ENCODE results near the gene EBF4. TPM values are rescaled to one million over a fixed set of nuclear protein-coding genes. Genes with fewer than 3 reads are reported as not detected.

Gene EBF4
- total RNA-seq, 1 experiment from 2014 or later, result 11.4 TPM

- Histone ChIP-seq H3K27me3 (ENCODE audit: insufficient read depth, low read length) (no peaks in the 10 kb centered on the region), H4K20me1 (ENCODE audit: insufficient read depth) (no peaks in the 10 kb centered on the region), H2AFZ (ENCODE audit: low read depth, low read length, poor library complexity, severe bottlenecking) (no peak overlapping the region), H3K4me3 (replicated peaks in 1 of 2; ENCODE audit: low read depth in 1 of 2, low read length in 2 of 2) (no peak overlapping the region), H3K79me2 (ENCODE audit: insufficient read depth, low read length) (no peaks in the 10 kb centered on the region), H3K36me3 (ENCODE audit: control insufficient read depth in 1 of 2, insufficient read depth in 2 of 2, low read length in 2 of 2) (no peaks in the 10 kb centered on the region), H3K4me1 (ENCODE audit: control insufficient read depth in 1 of 2, insufficient read depth in 2 of 2, low read length in 2 of 2) (peaks cover 0 to 22% of the 10 kb centered on the region in 2 experiments; a peak in 2 of 4 replicates), H3K27ac (ENCODE audit: low read depth, low read length) (no peak overlapping the region), H3K4me2 (ENCODE audit: low read length) (no peak overlapping the region), H3K9ac (ENCODE audit: low read length) (no peak overlapping the region), H3K9me2 (ENCODE audit: insufficient read depth) (no peaks in the 10 kb centered on the region), H3K9me3 (ENCODE audit: control insufficient read depth in 1 of 2, insufficient read depth in 1 of 2, low read depth in 1 of 2, low read length in 2 of 2) (no peaks in the 10 kb centered on the region)
- no TSS peak for BruUV-seq (replicated peaks)
- TF ChIP-seq ZNF274 (IDR thresholded peaks at IDR 0.05; ENCODE audit: low read depth, low read length), result no peak
- TF ChIP-seq EZH2phosphoT487 (IDR thresholded peaks at IDR 0.05; ENCODE audit: borderline replicate concordance), result no peak
- no peak for TF ChIP-seq POLR2AphosphoS5 (IDR thresholded peaks at IDR 0.05; ENCODE audit: low read depth, low read length)
- no peak for TF ChIP-seq ELF1 (IDR thresholded peaks at IDR 0.05; ENCODE audit: borderline replicate concordance, low read depth)
- no peak for TF ChIP-seq YY1 (IDR thresholded peaks at IDR 0.05; ENCODE audit: extremely low read depth, insufficient replicate concordance, low read depth, low read length)
- no peak for TF ChIP-seq SIN3A (IDR thresholded peaks at IDR 0.05; ENCODE audit: low read depth)
- no peak for TF ChIP-seq CBX3 (IDR thresholded peaks at IDR 0.05; ENCODE audit: low read depth)
- TF ChIP-seq CEBPB (IDR thresholded peaks at IDR 0.05; ENCODE audit: low read depth), result no peak
- TF ChIP-seq CTCF (IDR thresholded peaks at IDR 0.05 in 2 of 3, conservative IDR thresholded peaks at IDR 0.05 in 1 of 3; ENCODE audit: borderline replicate concordance in 1 of 3, insufficient read depth in 1 of 3, low read depth in 2 of 3, low read length in 2 of 3), result no peak
- no peak for TF ChIP-seq ZBTB33 (IDR thresholded peaks at IDR 0.05; ENCODE audit: extremely low read depth, insufficient replicate concordance, low read length)
- intact Hi-C loops (cut with micrococcal nuclease), result loop anchor here (1.0 kb wide), 2 partner anchors 97 to 246 kb away; no protein-coding TSS in a partner anchor
- ATAC-seq (no peak), DNase-seq (ENCODE audit: low read depth, low spot score) (no peak)
- CTCF ChIA-PET, result interaction anchor here (0.8 to 2.9 kb wide), 6 partner anchors 12 to 245 kb away, joined by 3 to 29 read pairs (median 6); no protein-coding TSS in a partner anchor
- POLR2A ChIA-PET, result no interaction called here
- RAD21 ChIA-PET (ENCODE audit: low non-redundant PET in 1 of 2, low total read pairs in 2 of 2, uncharacterized antibody in 2 of 2, unreplicated experiment in 2 of 2), result interaction anchor here in 1 of 2 experiments (1.1 to 1.7 kb wide), 2 partner anchors 96 to 245 kb away, joined by 3 to 6 read pairs; no protein-coding TSS in a partner anchor
Observed at GRCh38 chr20:2755451-2756055, 63.0 kb downstream of the EBF4 start.
